Erythroblast (primary cell): ENCODE results near the gene LILRB5.
"Not testable (repeated sequence)": the region's sequence is repeated elsewhere in the genome, so short reads cannot be mapped to it uniquely, and the experiment has no call there.

ENCODE experiments used
- DNase-seq, 2 experiments: peaks; one replicate each; lab custom pipeline; 2025; lab: John Stamatoyannopoulos, UW
- GATA1 ChIP-seq: IDR thresholded peaks from 2 replicates; pipeline ENCODE4 v1.6.1; 2011; ENCODE audit warnings: low read depth, mild to moderate bottlenecking, control low read depth, low read length, moderate library complexity
- POLR2A ChIP-seq: IDR thresholded peaks from 2 replicates; pipeline ENCODE4 v1.6.1; 2011; ENCODE audit warnings: mild to moderate bottlenecking, low read length

Gene LILRB5

DNA sequence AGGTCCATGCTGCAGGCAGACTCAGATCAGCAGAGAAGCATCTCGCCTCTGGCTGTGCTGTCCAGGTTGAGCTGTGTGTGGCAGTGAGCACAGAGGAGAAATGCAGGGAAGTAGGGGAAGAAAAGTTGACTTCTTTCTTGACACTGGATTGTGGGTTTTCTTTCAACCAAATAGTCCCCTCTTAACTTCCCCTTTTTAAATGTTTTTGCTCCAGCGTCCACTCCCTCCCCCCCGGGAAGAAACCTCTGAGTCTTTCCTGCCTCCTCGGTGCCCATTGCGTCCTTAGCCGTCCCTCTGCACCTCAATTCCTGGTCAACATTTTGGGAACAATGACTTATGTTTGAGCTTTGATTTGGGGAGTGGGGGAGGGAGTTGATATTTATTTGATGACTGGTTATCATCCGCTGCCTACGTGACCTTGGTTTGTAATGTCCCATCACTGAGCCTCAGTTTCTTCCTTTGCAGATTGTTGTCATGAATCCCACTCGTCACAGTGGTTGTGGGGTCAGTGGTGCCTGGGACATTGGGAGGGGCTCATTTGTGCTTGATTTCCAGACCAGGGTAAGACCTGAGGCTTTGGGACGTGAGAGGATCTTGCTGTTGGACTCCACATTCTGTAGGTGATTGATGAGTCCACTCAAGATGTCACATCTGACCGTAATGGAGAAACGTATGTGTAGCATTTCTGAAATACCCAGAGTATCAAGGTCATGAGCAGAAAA is 24.1 kb upstream of the LILRB5 start, which contains the start of gene LILRB2:
Gene LILRB2 (minus strand): TSS at position 104 of the 722 bp plus-strand sequence. CDS start 614 bp downstream, outside the sequence.
- DNase-seq, result no peak
- TF ChIP-seq POLR2A (no peak), GATA1 (no peak)

DNA sequence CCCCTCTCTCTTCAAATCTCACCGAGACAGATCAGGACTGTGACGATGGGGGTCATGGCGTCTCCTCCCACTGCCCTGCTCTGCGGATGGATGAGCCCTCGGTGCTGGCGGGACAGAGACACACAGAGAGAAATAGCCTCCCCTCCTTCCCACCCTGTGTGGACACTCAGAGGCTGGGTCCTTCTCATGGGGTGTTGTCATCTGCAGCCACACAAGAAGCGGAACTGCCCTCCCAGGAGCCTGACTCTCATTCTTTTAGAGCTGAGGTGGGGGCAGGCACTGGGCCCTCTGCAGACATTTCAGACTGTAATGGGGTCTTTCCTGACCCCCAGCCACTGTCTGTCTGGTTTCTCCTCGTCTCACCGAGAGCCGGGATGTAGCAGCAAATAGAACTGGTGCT is 23.4 kb upstream of the LILRB5 start:
- not testable (repeated sequence) for DNase-seq

DNA sequence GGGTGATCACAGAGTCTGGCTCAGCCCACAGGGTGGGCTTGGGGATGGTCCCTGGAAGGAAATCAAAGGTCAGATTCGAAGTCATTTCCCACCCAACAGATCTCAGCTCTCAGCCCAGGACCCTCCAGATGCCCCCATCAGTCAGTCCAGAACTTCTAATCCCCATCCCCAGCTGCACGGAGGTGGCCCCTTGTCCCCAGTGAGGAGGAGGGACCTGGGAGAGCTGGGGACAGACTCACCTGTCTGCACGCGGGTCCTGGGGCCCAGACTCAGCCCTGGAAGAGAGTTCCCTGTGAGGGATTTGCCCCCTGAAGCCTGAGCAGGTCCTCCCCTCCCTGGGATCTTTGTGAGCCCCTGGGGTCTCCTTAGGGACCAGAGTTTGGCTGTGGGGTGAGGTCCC is 23.0 kb upstream of the LILRB5 start:
- DNase-seq, result not testable (repeated sequence)

DNA sequence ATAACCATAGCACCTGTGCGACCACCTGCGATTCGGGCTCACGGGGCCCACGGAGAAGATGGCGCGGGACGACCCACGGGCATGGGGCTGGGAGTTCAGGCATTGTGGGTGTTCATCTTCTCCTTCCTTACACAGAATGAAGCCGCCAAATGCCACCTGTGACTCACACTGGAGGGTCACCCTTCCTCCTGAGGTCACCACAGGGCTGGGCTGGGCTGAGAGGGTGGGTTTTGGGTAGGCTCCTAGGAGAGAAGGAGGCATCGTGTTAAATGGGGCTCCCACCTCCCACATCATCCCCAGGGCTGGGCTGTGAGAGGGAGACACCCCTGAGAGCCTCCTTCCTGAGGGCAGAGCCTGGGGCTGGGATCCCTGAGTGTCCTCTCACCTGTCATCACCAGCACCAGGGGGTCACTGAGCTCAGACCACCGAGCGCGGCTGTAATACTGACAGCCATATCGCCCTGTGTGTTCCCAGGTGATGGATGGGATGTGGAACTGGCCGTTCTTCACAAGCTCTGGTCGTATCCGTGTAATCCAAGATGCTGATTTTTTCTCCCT is 22.4 kb upstream of the LILRB5 start:
- TF ChIP-seq POLR2A (no peak), GATA1 (no peak)
- DNase-seq, result no peak

DNA sequence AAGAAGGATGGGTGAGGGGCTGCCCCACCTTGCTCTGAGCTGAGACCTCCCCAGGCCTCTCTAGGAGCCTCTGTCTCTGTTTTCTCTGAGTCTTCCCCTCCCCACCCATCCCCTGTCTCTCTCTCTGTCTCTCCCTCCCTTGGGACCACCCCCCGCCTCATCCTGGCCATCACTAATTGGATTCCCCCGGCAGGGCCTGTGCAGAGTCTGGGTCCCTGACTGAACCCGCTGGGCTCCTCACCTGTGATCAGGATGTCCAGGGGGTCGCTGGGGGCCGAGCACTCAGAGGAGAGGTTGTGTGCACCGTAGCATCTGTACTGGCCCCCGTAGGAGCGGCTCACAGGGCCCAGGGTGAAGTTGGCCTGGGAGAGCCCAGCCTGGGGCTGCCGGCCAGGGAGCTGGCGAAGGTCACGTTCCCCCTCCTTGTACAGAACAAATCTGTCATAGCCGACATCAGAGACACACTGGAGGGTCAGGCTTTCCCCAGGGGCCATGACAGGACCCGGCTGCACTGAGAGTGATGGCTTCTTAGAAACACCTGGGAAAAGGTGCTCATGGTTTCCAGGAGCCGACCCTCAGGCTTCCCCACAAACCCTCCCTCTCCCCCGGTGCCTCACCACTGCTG is 21.6 kb upstream of the LILRB5 start:
- DNase-seq, result not testable (repeated sequence)

DNA sequence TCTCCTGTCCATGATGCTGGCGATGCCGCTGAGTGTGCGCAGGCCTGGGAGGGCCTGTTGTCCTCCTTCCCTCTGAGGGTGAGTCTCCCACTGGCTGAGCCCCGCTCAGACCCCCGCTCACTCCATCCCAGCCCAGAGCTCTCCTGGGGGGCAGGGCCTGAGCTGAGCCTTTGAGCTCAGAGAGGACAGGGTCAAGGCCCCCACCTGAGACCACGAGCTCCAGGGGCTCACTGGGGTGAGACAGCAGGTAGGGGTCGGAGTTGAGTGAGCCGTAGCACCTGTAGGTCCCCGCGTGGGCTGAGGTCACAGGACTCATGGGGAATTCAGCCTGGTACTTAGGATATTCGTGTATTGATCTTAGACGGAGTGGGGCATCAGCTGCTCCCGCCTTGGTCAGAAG is 21.0 kb upstream of the LILRB5 start:
- not testable (repeated sequence) for DNase-seq

DNA sequence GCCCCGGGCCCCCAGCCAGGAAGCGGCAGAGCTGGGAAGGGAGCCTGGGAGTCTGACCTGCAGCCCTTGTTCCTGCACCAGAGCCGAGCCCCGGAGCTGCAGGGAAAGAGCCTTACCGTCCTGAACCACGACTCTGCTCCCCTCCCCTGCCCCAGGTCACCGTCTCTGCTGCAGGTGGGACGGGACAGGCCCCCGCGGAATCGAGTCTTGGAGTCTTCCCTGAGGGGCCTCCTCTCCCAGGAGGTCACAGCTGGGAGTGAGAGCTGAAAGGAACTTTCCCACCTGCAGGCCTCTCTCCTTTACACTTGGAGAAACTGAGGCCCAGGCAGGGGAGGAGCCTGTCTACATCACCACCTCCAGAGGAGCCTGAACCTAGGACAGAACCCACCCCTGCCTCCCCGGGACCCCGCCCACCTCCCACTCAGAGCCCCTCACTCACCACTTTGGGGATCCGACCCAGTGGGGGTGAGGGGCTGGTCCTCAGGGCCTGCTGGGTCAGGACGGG is 20.1 kb upstream of the LILRB5 start:
- DNase-seq, result not testable (repeated sequence)

DNA sequence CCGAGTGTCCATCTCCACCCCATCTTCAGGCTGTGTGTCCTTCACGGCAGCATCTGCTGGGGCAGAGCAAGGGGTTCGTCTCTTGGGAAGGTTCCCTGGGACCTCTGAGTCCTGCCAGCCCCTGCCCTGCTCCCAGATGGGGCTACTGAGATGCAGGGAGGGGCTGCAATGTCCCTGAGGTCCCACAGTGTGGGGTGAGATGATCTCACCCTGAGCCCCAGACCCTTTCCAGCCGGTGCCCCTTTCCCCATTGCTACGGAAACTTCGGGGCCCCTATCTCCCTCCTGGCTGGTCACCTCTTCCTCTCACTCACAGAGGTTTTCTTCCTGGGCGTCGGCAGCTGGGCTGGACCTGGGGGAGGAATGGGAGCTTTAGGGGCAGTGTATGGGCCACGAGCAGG is 18.9 kb upstream of the LILRB5 start:
- TF ChIP-seq GATA1, result no peak
- TF ChIP-seq POLR2A, result no peak

DNA sequence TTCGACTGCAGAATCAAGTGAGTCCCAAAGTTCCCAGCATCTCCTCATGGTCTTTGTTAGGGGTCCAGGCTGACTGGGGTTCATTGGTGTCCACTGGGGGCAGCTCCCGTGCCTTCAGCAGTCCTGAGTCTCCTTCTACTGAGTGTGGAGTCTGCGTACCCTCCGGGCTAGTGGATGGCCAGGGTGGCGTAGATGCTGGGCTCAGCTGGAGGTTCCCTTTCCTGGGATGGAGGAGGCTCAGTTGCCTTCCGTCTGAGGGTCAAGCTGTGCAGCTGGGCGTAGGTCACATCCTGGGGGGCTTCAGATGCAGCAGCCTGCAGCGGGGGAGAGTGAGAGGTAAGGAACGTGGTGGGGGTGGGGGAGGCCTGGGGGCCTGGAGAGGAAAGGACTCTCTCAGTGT is 17.4 kb upstream of the LILRB5 start:
- not testable (repeated sequence) for DNase-seq

More for the DNA sequence above, 18.9 kb upstream of the LILRB5 start:
- DNase-seq, result no peak

DNA sequence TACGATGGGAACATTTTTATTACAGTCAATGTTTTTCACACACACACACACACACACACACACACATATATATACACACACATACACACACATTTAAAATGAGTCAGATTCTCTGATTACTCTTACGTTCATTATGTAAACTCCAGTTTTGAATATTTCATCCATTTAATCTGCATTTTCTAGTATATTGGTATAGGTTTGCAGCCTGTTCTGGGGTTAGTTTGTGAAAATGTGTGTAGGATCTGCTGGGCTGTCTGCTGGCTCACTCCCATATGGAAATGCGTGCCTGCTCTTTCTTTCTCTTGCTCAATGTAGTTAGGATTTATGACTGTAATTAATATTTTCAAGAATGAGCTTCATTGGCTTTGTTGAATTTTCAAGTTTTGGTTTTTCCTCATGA is 16.7 kb upstream of the LILRB5 start:
- no peak for TF ChIP-seq POLR2A
- TF ChIP-seq GATA1, result no peak
- DNase-seq, result no peak

DNA sequence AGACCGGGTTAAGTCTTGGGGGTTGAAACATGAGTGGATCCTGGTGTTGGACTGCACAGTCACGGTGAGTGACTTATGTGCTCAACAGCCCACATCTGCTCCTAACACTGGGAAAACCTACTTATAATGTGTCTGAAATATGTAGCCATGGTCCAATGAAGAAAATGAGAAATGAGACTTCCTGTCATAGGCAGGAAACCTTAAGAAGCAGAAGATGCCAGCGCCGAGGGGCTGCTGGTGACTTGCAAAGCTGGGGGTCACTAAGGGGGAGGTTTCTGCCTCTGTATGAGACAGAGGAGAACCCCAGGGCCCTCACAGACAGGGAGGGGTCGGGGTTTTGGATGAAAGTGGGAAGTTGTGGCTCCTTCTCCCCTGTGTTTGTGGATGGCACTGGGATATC is 15.1 kb upstream of the LILRB5 start:
- not testable (repeated sequence) for DNase-seq

DNA sequence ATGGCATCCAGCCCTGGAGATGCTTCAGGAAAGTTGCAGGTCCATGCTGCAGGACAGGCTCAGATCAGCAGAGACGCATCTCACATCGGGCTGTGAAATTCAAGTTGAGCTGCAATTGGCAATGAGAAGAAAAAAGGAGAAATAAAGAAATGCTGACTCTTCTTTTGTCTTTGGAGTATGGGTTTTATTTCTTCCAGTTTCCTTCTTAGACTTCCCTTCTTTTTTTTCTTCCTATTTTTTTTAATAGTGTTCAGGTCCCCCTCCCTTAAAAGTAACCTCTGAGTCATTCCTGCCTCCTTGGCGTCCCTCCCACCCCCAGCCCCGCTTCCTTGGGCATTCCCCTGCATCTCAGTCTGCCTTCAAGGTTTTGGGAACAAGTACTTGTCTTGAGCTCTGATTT is 14.5 kb upstream of the LILRB5 start:
- not testable (repeated sequence) for DNase-seq

DNA sequence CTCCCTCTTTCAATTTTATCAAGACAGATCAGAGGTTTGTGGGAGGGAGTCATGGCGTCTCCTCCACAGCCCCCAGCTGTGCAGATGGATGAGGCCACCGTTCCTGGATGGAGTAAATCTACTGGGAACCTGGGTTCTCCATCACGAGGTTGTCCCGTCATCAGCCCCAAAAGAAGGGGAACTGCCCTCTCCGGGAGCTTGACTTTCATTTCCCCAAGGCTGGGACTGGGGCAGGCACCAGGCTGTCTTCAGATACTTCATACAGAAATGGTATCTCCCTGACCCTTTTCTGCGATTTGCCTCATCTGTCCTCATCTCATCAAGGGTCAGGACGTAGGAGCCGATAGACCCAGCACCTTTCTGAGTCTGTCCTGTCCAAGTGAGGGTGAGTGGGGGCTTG is 14.0 kb upstream of the LILRB5 start:
- DNase-seq, result no peak
- TF ChIP-seq POLR2A (no peak), GATA1 (no peak)

DNA sequence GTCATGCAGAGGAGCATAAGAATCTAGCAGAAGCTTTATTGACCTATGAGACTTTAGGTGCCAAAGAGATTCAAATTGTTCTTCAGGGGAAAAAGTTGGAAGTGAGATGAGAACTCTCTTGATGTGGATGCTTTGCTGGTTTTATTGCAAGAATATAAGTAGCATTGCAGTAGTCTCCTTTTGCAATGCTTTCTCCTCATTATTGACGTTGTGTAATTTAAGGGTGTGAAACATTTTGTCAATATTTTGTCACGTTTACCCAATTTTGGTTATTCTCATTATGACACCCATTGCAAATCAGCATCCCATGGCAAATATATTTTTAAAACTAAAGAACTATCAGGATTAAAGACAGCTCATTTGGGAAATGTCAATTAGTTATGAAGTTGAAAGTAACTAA is 11.9 kb upstream of the LILRB5 start:
- no peak for DNase-seq
- TF ChIP-seq POLR2A, result no peak
- TF ChIP-seq GATA1, result no peak

DNA sequence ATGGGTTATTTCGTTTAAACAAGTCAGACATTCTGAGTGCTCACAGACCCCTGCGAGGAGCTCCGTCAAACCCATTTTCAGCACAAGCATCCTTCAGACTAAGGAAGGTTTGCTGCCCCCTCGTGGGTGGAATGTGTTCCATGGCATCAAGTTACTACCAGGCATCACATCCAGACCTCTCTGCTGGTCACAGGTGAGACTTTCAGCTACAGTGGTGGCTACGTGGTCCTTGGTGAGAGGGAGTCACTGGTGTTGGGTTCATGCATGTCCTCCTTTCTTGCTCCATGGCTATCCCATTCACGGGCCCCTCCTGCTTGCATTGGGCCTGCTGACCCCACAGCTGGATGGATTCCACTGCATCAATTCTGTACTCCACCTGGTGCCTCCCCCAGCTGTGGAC is 9.1 kb upstream of the LILRB5 start:
- DNase-seq, result peak; percentile 52 to 77
- TF ChIP-seq GATA1, result no peak
- TF ChIP-seq POLR2A, result no peak

DNA sequence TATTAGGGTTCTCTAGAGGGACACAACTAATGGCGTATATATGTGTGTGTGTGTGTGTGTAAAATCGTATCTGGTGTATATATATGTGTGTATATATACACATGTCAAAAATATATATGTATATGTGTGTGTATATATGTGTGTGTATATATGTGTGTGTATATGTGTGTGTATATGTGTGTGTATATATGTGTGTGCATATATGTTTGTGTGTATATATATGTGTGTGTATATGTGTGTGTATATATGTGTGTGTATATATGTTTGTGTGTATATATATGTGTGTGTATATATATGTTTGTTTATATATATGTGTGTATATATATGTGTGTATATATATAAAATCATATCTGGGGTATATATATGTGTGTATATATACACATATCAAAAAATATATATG is 5.4 kb upstream of the LILRB5 start:
- TF ChIP-seq POLR2A (no peak), GATA1 (no peak)
- no peak for DNase-seq
